Tongue (tissue), 2 donors: ENCODE data around the gene RTCA. TPM values are rescaled to one million over a fixed set of nuclear protein-coding genes. Genes with fewer than 3 reads are reported as not detected.
"Not testable (repeated sequence)": the region's sequence is repeated elsewhere in the genome, so short reads cannot be mapped to it uniquely, and the experiment has no call there.

ENCODE experiments used
- DNase-seq: peaks from one replicate; pipeline ENCODE4 v3.0.0-alpha.2; 2015
- total RNA-seq: library from RNA; depleted of rRNA; stranded (reverse); fragments of >200 nt; gene quantifications from one replicate; pipeline ENCODE4 v1.2.3, GENCODE V29; 2014

Gene RTCA
- total RNA-seq, 1 donor from 2014 or later: 30.6 TPM

- no peak for DNase-seq
These were observed 43.8 kb downstream of the RTCA start for GRCh38 chr1:100309863-100310262.

- no peak for DNase-seq
These were observed 47.4 kb downstream of the RTCA start for GRCh38 chr1:100313382-100313781.

- no peak for DNase-seq
These were observed 50.6 kb downstream of the RTCA start for GRCh38 chr1:100316622-100317021.

GRCh38 chr1:100320311-100321099, 54.5 kb downstream of the RTCA start:
- no peak for DNase-seq

GRCh38 chr1:100321100-100321493, 55.1 kb downstream of the RTCA start:
- no peak for DNase-seq

GRCh38 chr1:100321506-100321905, 55.5 kb downstream of the RTCA start:
- no peak for DNase-seq

- DNase-seq: no peak
These were observed 56.6 kb downstream of the RTCA start for GRCh38 chr1:100322436-100323211.

- DNase-seq: no peak
These were observed 57.5 kb downstream of the RTCA start for GRCh38 chr1:100323419-100324106.

- DNase-seq: no peak
These were observed 59.7 kb downstream of the RTCA start for GRCh38 chr1:100325415-100326324.

GRCh38 chr1:100326325-100326670, 60.3 kb downstream of the RTCA start:
- not testable (repeated sequence) for DNase-seq

- no peak for DNase-seq
These were observed 62.1 kb downstream of the RTCA start for GRCh38 chr1:100328133-100328532.

- not testable (repeated sequence) for DNase-seq
These were observed 65.1 kb downstream of the RTCA start for GRCh38 chr1:100331146-100331545.

- no peak for DNase-seq
These were observed 66.3 kb downstream of the RTCA start for GRCh38 chr1:100332331-100332730.

GRCh38 chr1:100335436-100335835, 69.4 kb downstream of the RTCA start:
- no peak for DNase-seq

- DNase-seq: not testable (repeated sequence)
These were observed 71.9 kb downstream of the RTCA start for GRCh38 chr1:100337878-100338277.

- DNase-seq: not testable (repeated sequence)
These were observed 73.7 kb downstream of the RTCA start for GRCh38 chr1:100339735-100340134.

- DNase-seq: no peak
These were observed 74.5 kb downstream of the RTCA start for GRCh38 chr1:100340494-100340893.

GRCh38 chr1:100342348-100342747, 76.3 kb downstream of the RTCA start:
- no peak for DNase-seq
